Activated naive CD8-positive, alpha-beta T cell (primary cell): ENCODE results near the gene TSC22D3.

ENCODE experiments used
- H3K27ac Mint-ChIP-seq: one replicate; pipeline ENCODE4 v1.8.0; 2021; ENCODE audit warnings: mixed read lengths
- H3K27me3 Mint-ChIP-seq: one replicate; pipeline ENCODE4 v1.8.0; 2021; ENCODE audit warnings: mixed read lengths
- H3K36me3 Mint-ChIP-seq: one replicate; pipeline ENCODE4 v1.8.0; 2021; ENCODE audit warnings: mixed read lengths
- H3K4me1 Mint-ChIP-seq: one replicate; pipeline ENCODE4 v1.8.0; 2021; ENCODE audit warnings: low read depth, mixed read lengths
- H3K4me3 Mint-ChIP-seq: one replicate; pipeline ENCODE4 v1.8.0; 2021; ENCODE audit warnings: mild to moderate bottlenecking, mixed read lengths
- H3K9me3 Mint-ChIP-seq: one replicate; pipeline ENCODE4 v1.8.0; 2021; ENCODE audit warnings: low read depth, mixed read lengths

Gene TSC22D3

DNA sequence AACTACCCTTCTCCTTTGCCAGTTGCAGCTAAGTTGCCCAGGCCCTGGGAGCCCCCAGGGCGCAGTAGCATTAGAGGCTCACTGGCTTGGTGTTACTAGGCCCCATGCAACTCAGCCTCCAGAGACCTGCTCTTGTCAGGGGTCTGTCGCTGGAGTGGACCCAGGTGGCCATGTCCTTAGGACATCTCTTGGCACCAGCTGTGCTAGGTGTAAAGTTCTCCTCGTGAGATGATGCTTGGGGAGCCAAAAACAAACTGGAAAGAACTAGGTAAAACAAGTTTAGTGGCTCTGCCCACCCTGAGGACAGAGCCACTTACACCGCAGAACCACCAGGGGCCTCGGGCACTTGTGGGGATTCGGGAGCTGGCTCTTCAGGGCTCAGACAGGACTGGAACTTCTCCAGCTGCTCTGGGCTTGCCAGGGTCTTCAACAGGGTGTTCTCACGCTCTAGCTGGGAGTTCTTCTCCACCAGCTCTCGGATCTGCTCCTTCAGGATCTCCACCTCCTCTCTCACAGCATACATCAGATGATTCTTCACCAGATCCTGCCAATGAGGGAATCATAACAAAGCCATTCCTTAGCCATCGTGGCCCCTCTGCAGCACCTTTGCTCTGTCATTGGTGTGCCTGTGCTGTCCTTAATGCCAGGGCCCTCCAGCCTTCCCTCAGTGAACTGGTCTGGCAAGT, 61.2 kb downstream of the TSC22D3 start:
- no peaks in the 10 kb centered on the region for H3K27me3 Mint-ChIP-seq
- peak overlapping the region; percentile 68 for H3K27ac Mint-ChIP-seq
- H3K4me3 Mint-ChIP-seq = peak overlapping the region; percentile 92
- H3K4me1 Mint-ChIP-seq = peaks cover 66% of the 10 kb centered on the region
- no peaks in the 10 kb centered on the region for H3K36me3 Mint-ChIP-seq
- no peaks in the 10 kb centered on the region for H3K9me3 Mint-ChIP-seq

DNA sequence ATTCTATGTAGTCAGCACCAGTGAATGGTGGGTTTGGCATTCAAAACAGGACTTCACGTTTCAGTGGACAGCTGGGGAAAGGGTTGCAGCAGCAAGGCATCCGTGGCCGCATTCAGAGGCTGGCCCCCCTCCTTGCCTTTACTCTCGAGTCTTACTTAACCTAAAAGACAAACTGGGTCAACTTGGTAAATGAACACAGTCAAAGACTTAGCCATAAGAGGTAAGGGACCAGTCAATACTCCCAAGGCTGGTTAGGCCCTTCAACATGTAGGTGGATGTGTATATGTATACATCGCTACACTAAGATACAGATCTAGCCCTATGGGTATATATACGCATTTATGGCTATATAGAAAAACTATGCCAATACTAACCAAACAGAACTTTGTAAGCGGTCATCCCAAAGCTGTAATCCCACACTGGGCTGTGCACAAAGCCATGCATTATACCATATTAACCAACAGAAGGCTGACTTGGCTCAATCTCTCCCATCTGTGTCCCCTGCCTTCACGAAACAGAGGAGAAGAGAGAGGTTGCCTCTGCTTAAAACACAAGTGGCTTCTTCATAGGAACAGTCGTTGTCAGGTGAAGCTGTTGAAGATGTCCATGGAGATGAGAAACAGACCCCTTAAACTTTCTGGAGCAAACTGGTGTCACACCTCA, 61.9 kb downstream of the TSC22D3 start:
- H3K4me3 Mint-ChIP-seq = peak overlapping the region; percentile 92
- H3K9me3 Mint-ChIP-seq = no peaks in the 10 kb centered on the region
- no peaks in the 10 kb centered on the region for H3K27me3 Mint-ChIP-seq
- peaks cover 70% of the 10 kb centered on the region for H3K4me1 Mint-ChIP-seq
- peak overlapping the region; percentile 64 for H3K27ac Mint-ChIP-seq
- no peaks in the 10 kb centered on the region for H3K36me3 Mint-ChIP-seq

DNA sequence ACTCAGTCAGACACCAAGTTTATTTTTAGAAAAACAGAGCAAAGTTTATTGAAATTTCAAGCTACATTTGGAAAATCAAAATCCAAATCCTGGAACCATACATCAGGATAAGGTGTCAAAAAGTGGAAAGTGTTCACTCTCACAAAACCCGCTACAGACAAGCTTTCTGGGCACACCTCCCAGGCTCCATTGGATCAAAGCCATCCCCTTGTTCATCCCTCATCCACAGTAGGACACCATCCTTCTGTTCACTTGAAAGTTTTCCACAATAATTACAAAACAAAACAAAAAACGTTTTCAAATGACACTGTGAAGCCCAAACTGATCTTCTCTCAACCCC, 62.4 kb downstream of the TSC22D3 start:
- H3K36me3 Mint-ChIP-seq = no peaks in the 10 kb centered on the region
- H3K27me3 Mint-ChIP-seq = no peaks in the 10 kb centered on the region
- peak overlapping the region; percentile 90 for H3K27ac Mint-ChIP-seq
- peaks cover 69% of the 10 kb centered on the region for H3K4me1 Mint-ChIP-seq
- peak overlapping the region; percentile 52 for H3K4me3 Mint-ChIP-seq
- H3K9me3 Mint-ChIP-seq = no peaks in the 10 kb centered on the region

DNA sequence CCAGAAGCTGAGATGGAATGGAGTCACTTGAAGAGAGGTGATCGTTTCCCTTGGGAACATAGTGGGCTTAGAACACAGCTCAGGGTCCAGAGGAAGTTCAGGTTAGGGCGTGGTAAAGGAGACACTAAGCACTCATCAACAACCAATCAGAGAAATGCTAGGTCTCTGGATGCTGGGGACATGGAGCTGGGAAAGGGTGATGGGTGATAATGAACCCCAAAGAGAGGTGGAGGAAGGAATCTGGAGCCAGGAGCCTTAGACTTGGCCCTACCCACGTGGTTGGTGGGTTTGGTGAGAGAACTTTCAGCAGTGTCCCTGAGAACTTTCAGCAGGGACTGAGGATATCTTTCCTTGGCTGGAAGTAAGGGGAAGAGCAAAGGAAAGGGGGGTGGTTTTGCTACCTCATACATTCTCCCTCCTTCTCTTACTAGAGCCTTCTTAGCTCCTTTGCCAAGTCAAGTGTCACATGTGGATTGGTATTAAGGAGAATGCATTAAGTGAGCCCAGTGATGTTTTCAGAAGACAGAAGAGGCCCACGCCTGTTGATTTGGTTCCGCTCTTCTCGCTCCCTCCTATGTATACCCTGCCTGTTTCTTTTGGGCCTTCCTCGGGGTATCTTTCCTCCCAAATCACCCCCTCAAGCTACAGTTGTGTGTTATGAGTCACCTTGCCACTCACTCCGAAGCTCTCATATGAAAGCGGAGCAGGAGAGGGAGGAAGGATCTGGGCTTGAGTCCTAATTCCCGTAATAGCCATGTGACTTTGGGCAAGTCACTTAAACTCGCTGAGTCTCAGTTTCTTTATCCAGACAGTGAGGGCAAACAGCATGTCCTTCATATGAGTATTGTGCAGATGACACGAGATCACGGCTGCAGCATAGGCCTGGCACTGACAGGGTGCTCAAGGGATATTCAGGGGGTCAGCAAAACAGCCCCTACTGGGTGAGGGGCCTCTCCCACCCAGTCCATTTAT, 63.1 kb downstream of the TSC22D3 start:
- Mint-ChIP-seq H3K9me3 (no peaks in the 10 kb centered on the region), H3K27ac (peak overlapping the region; percentile 90), H3K4me3 (peak overlapping the region; percentile 52), H3K4me1 (peaks cover 64% of the 10 kb centered on the region), H3K36me3 (no peaks in the 10 kb centered on the region), H3K27me3 (no peaks in the 10 kb centered on the region)

DNA sequence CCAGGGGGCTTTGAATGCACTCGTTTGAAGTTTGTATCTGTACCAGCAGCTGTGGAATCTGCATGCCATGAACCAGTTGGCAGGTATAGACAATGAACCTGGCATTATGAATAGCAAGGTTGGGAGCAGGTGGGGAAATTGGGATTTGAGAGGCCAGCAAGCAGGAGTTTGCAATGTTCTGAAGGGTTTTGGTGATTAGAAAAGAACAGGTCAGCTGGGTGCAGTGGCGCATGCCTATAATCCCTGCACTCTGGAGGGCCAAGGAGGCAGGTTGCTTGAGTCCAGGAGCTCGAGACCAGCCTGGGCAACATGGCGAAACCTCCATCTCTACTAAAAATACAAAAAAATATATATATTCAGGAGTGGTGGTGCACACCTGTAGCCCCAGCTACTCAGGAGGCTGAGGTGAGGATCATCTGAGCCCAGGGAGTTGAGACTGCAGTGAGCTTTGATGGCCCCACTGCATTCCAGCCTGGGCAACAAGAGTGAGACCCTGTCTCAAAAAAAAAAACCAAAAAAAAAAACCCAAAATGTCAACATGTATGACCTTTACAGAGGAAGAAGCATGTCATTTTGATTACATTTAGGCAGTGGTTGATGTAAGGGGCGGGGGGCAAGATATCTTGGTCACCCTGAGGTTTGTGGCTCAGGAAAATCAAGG, 63.9 kb downstream of the TSC22D3 start:
- H3K4me3 Mint-ChIP-seq = peak overlapping the region; percentile 81
- no peaks in the 10 kb centered on the region for H3K9me3 Mint-ChIP-seq
- H3K27ac Mint-ChIP-seq = peak overlapping the region; percentile 97
- no peaks in the 10 kb centered on the region for H3K36me3 Mint-ChIP-seq
- H3K4me1 Mint-ChIP-seq = peaks cover 59% of the 10 kb centered on the region
- no peaks in the 10 kb centered on the region for H3K27me3 Mint-ChIP-seq

DNA sequence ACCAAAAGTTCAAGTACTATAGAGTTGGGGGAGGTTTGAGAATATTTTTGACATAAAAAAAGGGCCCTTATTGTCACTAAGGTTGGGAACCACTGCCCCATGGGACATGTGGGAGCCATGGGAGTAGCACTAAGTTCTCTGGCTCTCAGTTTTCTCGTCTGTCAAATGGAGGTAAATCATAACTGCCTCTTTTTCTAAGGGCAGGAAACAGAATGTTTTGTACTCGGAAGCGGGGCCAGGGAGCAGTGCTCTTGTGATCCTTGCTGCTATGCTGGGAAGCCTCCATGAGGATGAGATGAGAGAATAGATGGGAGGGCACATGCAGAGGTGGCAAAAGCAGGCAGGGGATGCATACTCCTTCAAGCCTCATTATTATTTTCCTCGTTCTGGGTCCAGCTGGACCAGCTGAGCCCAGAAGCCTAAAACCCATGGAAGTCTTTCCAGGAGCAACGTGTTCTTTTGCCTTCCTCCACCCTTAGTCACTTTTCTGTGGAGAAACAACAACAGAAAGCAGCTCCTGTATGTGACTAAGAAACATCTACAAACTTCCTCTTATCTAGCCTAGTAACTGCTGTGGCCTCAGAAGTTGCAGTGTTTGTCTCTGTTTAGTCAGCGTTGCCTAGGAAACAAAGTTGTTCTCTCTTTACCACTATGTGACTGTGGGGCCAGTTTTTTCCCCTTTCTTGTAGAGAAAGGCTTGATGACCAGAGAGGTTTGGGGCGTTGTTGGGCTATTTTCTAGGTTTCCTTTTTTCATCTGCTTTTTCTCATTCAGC, 64.8 kb downstream of the TSC22D3 start:
- Mint-ChIP-seq H3K4me1 (peaks cover 57% of the 10 kb centered on the region), H3K9me3 (no peaks in the 10 kb centered on the region), H3K27ac (peak overlapping the region; percentile 97), H3K36me3 (no peaks in the 10 kb centered on the region), H3K27me3 (no peaks in the 10 kb centered on the region), H3K4me3 (peak overlapping the region; percentile 81)

DNA sequence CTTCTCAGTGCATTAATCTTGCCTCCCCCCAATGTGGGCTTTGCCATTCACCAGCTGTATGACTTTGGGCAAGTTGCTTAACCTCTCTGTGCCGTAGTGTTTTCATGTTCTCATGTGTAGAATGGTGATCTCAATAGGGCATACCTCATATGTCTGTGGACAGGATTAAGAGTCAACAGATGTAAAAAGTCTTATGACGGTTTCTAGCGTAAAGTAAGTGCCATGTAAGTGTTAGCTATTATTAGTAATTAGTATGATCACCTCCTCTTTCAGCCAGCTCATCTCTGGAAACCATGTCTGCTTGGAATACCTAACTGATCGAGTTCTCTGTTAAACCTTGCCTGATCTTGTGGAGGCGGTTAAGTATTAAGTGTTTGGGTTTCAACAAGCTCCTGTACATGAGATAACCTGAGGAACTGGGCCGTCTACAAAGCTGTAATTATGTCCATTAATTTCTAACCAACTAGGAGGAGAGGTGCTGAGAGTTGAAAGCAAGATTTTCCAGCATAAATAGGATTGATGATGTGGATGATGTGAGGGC, 66.3 kb downstream of the TSC22D3 start:
- peaks cover 46% of the 10 kb centered on the region for H3K4me1 Mint-ChIP-seq
- H3K27me3 Mint-ChIP-seq = no peaks in the 10 kb centered on the region
- H3K27ac Mint-ChIP-seq = peak overlapping the region; percentile 58
- H3K36me3 Mint-ChIP-seq = no peaks in the 10 kb centered on the region
- H3K4me3 Mint-ChIP-seq = no peak overlapping the region
- H3K9me3 Mint-ChIP-seq = no peaks in the 10 kb centered on the region

DNA sequence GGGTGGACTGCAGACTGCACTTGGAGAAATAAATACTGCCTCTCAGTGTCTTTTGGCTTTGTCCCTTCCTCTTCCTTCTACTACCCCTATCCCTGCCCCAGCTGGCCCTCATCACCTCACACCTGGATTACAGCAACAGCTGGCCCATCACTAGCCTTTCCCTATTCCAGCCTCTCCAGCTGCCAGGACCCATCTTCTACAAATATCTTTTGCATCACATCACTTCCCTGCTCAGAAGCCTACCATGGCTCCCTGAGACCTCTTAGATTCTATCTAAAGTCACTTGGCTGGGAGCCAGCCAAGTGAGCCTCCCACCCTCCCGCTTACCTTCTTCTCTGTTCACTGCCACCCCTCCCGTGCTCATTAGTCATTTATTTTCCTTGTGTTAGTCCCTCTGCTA, 66.8 kb downstream of the TSC22D3 start:
- Mint-ChIP-seq H3K27ac (no peak overlapping the region), H3K4me3 (no peak overlapping the region), H3K4me1 (peaks cover 40% of the 10 kb centered on the region), H3K9me3 (no peaks in the 10 kb centered on the region), H3K27me3 (no peaks in the 10 kb centered on the region), H3K36me3 (no peaks in the 10 kb centered on the region)

DNA sequence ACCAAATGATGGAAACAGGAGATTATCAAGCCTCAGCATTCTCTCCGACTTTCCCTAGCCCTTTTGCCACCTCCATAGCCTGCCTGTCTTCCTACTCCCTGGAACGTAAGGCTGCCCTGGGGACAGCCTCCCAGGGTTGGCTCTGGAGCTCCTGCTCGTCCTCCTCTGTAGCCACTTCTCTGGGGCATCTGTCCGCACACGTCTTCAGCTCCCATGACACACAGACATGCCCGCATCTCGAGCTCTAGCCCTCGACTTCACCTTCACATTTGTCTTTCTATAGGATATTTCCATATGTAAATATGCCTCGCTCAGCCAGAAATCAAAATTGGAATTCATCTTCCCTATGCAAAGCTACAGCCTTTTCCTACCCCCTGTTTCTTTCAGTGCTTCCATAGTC, 67.7 kb downstream of the TSC22D3 start:
- Mint-ChIP-seq H3K27me3 (no peaks in the 10 kb centered on the region), H3K4me3 (no peak overlapping the region), H3K27ac (no peak overlapping the region), H3K4me1 (peaks cover 32% of the 10 kb centered on the region), H3K36me3 (no peaks in the 10 kb centered on the region), H3K9me3 (no peaks in the 10 kb centered on the region)

DNA sequence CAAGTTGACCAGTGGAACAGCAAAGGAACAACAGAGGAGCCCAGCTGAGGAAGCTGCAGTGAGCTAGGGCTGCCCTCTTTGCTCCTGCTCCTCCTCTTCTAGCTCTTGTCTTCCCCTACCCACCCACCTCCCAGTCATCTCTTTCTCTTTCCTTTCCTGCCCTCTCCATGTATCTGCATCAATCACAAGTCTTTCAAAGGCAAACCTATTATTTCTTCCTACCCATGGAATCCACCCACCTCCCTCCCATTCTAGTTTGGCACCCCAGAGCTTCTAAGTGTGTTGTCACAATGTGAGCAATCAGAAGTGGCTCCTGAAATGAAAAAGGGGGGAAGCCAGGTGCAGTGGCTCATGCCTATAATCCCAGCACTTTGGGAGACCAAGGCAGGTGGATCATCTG, 69.3 kb downstream of the TSC22D3 start:
- Mint-ChIP-seq H3K27me3 (no peaks in the 10 kb centered on the region), H3K4me3 (no peak overlapping the region), H3K36me3 (no peaks in the 10 kb centered on the region), H3K27ac (no peak overlapping the region), H3K4me1 (peaks cover 23% of the 10 kb centered on the region), H3K9me3 (no peaks in the 10 kb centered on the region)

DNA sequence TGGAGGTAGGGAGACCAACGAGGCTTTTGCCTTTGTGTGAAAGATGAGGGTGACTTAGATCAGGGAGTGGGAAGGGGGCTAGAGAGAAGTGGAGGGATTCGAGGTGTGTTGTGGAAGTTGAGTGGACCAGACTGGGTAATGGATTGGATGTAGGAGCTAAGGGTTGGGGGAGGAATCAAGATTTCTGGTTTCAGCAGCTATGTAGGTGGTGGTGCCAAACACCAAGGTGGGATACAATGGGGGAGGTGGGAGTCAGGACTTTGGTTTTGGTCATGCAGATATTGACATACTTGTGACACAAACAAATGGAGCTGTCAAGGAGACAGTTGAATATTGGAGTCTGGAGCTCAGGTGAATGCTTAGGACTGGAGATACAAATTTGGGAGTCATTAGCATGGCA, 71.0 kb downstream of the TSC22D3 start:
- Mint-ChIP-seq H3K27me3 (no peaks in the 10 kb centered on the region), H3K27ac (no peak overlapping the region), H3K4me3 (no peak overlapping the region), H3K9me3 (no peaks in the 10 kb centered on the region), H3K4me1 (peaks cover 20% of the 10 kb centered on the region), H3K36me3 (no peaks in the 10 kb centered on the region)

DNA sequence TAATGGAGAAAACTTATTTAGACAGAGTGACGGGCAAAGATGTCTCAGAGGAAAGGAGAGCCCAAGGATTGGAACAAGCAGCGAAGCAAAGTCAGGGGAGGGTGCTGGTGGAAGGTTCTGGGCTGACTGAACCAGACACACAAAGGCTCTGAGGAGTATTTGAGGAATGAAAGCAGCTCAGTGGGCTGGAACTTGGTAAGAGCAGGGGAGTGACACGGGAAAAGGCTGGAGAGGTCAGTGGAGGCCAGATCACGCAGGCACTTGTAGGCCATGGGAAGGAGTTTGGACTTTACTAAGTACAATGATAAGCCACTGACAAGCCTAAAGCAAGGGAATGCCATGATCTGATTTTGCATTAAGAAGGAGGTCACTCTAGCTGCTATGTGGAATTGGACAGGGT, 71.4 kb downstream of the TSC22D3 start:
- Mint-ChIP-seq H3K4me3 (no peak overlapping the region), H3K4me1 (peaks cover 20% of the 10 kb centered on the region), H3K36me3 (no peaks in the 10 kb centered on the region), H3K27me3 (no peaks in the 10 kb centered on the region), H3K27ac (no peak overlapping the region), H3K9me3 (no peaks in the 10 kb centered on the region)

DNA sequence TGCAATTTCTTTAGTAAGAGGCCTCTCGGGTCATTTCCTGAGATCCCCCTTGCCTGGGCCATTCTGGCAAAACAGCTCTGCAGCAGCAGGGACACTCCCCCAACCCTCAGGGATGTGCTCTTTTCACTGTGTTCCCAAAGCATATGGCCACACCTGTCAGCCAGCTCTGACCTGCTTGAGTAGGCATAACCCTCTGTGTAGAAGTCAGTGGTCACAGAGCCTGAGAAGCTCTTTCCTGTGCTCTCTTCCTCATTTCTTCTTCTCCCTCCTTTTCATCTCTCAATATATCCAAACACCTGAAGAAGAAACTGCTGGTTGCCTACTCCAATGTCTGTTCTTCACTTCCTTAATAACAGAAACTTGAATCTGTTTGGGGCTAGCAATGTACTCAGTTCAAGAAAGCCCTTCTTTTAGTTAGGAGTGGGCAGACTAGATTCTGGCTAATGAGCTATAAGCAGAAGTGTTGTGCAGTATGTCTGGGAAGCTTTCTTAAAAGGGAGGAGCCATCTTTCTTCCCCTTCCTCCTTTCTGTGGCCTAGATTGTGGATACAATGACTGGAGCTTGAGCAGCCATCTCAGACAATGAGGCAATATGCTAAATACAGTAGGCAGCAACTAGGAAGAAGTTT, 74.0 kb downstream of the TSC22D3 start:
- Mint-ChIP-seq H3K27ac (no peak overlapping the region), H3K4me3 (no peak overlapping the region), H3K9me3 (no peaks in the 10 kb centered on the region), H3K4me1 (peaks cover 16% of the 10 kb centered on the region), H3K27me3 (no peaks in the 10 kb centered on the region), H3K36me3 (no peaks in the 10 kb centered on the region)

DNA sequence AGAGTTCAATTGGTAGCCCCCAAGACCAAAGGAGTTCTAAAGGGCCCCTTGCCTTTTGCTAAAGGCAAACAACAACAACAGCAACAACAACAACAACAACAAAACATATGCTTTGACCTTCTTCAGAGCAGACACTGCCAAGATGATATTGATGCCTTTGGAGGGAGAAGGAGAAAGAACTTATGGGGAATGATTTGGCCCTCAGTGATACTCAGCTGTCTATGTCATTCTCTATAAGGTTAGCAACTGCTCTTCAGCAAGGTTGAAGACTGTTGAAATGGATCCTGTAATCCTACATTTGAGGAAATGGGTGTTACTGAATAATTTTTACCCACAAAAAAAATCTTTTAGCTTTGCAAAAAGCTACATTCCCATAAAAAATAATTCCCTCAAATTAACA, 74.8 kb downstream of the TSC22D3 start:
- H3K36me3 Mint-ChIP-seq = no peaks in the 10 kb centered on the region
- no peaks in the 10 kb centered on the region for H3K9me3 Mint-ChIP-seq
- no peaks in the 10 kb centered on the region for H3K27me3 Mint-ChIP-seq
- H3K4me1 Mint-ChIP-seq = peaks cover 15% of the 10 kb centered on the region
- no peak overlapping the region for H3K27ac Mint-ChIP-seq
- H3K4me3 Mint-ChIP-seq = no peak overlapping the region
